ENCODE data around the gene ARRDC5.

The ARRDC5 gene

GRCh38 chr19:4909156-4909896, 6.6 kb upstream of the ARRDC5 start, which contains the start of gene UHRF1 (continued):
- TF ChIP-seq ZBTB49 (tag by site-specific recombination; IDR thresholded peaks at IDR 0.05; ENCODE audit: low read depth) (no peak), ZNF785 (tag by site-specific recombination; IDR thresholded peaks at IDR 0.05) (0 out of 2 replicates have a peak, but pooled peaks have one; percentile 32), ZNF791 (tag by site-specific recombination; IDR thresholded peaks at IDR 0.05) (0 out of 2 replicates have a peak, but pooled peaks have one; percentile 37), ZNF514 (tag by site-specific recombination; IDR thresholded peaks at IDR 0.05) (no peak), YY2 (tag by site-specific recombination; IDR thresholded peaks at IDR 0.05) (0 out of 2 replicates have a peak, but pooled peaks have one; percentile 8), ZNF518A (tag by site-specific recombination; conservative IDR thresholded peaks at IDR 0.05; ENCODE audit: low read depth) (no peak), SP7 (tag by site-specific recombination; IDR thresholded peaks at IDR 0.05) (0 out of 2 replicates have a peak, but pooled peaks have one; percentile 54), ZNF623 (tag by site-specific recombination; IDR thresholded peaks at IDR 0.05) (no peak), MEIS1 (CRISPR knock-in tag; IDR thresholded peaks at IDR 0.05; ENCODE audit: borderline replicate concordance) (peak; percentile 79), ZNF292 (tag by site-specific recombination; IDR thresholded peaks at IDR 0.05; ENCODE audit: borderline replicate concordance, low read depth) (no peak), PBX3 (CRISPR knock-in tag; IDR thresholded peaks at IDR 0.05) (peak; percentile 94), ZEB2 (tag by site-specific recombination; IDR thresholded peaks at IDR 0.05) (peak; percentile 62; the same call in 1 of the 2 replicates), ZNF792 (tag by site-specific recombination; IDR thresholded peaks at IDR 0.05) (no peak), ZNF211 (tag by site-specific recombination; IDR thresholded peaks at IDR 0.05; ENCODE audit: low read depth) (no peak), ZNF280C (tag by site-specific recombination; IDR thresholded peaks at IDR 0.05) (no peak), HOXD13 (CRISPR knock-in tag; IDR thresholded peaks at IDR 0.05; ENCODE audit: borderline replicate concordance) (peak; percentile 67; the same call in 1 of the 2 replicates), ZNF501 (tag by site-specific recombination; IDR thresholded peaks at IDR 0.05) (no peak), TSHZ1 (tag by site-specific recombination; IDR thresholded peaks at IDR 0.05; ENCODE audit: borderline replicate concordance) (no peak; the same call in 1 of the 2 replicates), ZNF10 (tag by site-specific recombination; IDR thresholded peaks at IDR 0.05) (no peak), ZFP41 (tag by site-specific recombination; IDR thresholded peaks at IDR 0.05; ENCODE audit: borderline replicate concordance) (no peak), BCL11A (tag by site-specific recombination; IDR thresholded peaks at IDR 0.05; ENCODE audit: low read depth) (no peak), ZNF423 (tag by site-specific recombination; IDR thresholded peaks at IDR 0.05) (no peak), GLIS1 (tag by site-specific recombination; IDR thresholded peaks at IDR 0.05) (peak; percentile 89), ZNF48 (tag by site-specific recombination; IDR thresholded peaks at IDR 0.05) (no peak), ZNF624 (tag by site-specific recombination; IDR thresholded peaks at IDR 0.05) (no peak), ZBTB21 (tag by site-specific recombination; IDR thresholded peaks at IDR 0.05) (no peak)

All from HEK293 (cell line).